ENCODE data around the gene PTPRO. TPM values are rescaled to one million over a fixed set of nuclear protein-coding genes. Genes with fewer than 3 reads are reported as not detected.

PTPRO gene
- polyA plus RNA-seq, 1 experiment, result 0.10 TPM

GRCh38 chr12:15629761-15630160 is 307.5 kb downstream of the PTPRO start:
- no peak for DNase-seq (ENCODE audit: low read depth, low spot score)
- H3K27ac ChIP-seq (ENCODE audit: low read depth, low read length), result no peak overlapping the region
- no peaks in the 10 kb centered on the region for H3K27me3 ChIP-seq (ENCODE audit: control insufficient read depth, insufficient read depth, low read length)
- CTCF ChIA-PET, result no interaction called here
- H3K9me3 ChIP-seq (ENCODE audit: control insufficient read depth, insufficient read depth, low read length), result no peaks in the 10 kb centered on the region
- no peak for TF ChIP-seq CTCF (IDR thresholded peaks at IDR 0.05; ENCODE audit: low read depth, low read length)
- POLR2A ChIA-PET, result interaction anchor here (1.3 to 2.0 kb wide), 2 partner anchors 15 to 159 kb away, joined by 3 to 4 read pairs; partner anchors contain the start of gene EPS8
- H3K4me3 ChIP-seq (ENCODE audit: low read depth, low read length), result no peak overlapping the region

GRCh38 chr12:15631007-15631715 is 308.9 kb downstream of the PTPRO start:
- H3K9me3 ChIP-seq (ENCODE audit: control insufficient read depth, insufficient read depth, low read length), result no peaks in the 10 kb centered on the region
- CTCF ChIA-PET, result no interaction called here
- no peak for TF ChIP-seq CTCF (IDR thresholded peaks at IDR 0.05; ENCODE audit: low read depth, low read length)
- no peak overlapping the region for H3K27ac ChIP-seq (ENCODE audit: low read depth, low read length)
- POLR2A ChIA-PET, result no interaction called here
- no peak overlapping the region for H3K4me3 ChIP-seq (ENCODE audit: low read depth, low read length)
- DNase-seq (ENCODE audit: low read depth, low spot score), result no peak
- no peaks in the 10 kb centered on the region for H3K27me3 ChIP-seq (ENCODE audit: control insufficient read depth, insufficient read depth, low read length)

GRCh38 chr12:15632708-15633107 is 310.4 kb downstream of the PTPRO start:
- Histone ChIP-seq H3K27me3 (ENCODE audit: control insufficient read depth, insufficient read depth, low read length) (no peaks in the 10 kb centered on the region), H3K27ac (ENCODE audit: low read depth, low read length) (no peak overlapping the region), H3K4me3 (ENCODE audit: low read depth, low read length) (no peak overlapping the region), H3K9me3 (ENCODE audit: control insufficient read depth, insufficient read depth, low read length) (no peaks in the 10 kb centered on the region)
- ChIA-PET CTCF (no interaction called here), POLR2A (no interaction called here)
- no peak for DNase-seq (ENCODE audit: low read depth, low spot score)
- no peak for TF ChIP-seq CTCF (IDR thresholded peaks at IDR 0.05; ENCODE audit: low read depth, low read length)

- Histone ChIP-seq H3K9me3 (ENCODE audit: control insufficient read depth, insufficient read depth, low read length) (no peaks in the 10 kb centered on the region), H3K27me3 (ENCODE audit: control insufficient read depth, insufficient read depth, low read length) (no peaks in the 10 kb centered on the region), H3K27ac (ENCODE audit: low read depth, low read length) (no peak overlapping the region), H3K4me3 (ENCODE audit: low read depth, low read length) (no peak overlapping the region)
- CTCF ChIA-PET, result no interaction called here
- TF ChIP-seq CTCF (IDR thresholded peaks at IDR 0.05; ENCODE audit: low read depth, low read length), result no peak
- POLR2A ChIA-PET, result no interaction called here
- no peak for DNase-seq (ENCODE audit: low read depth, low spot score)
Measured at GRCh38 chr12:15633201-15633600, 310.9 kb downstream of the PTPRO start.

GRCh38 chr12:15634010-15634683 is 311.8 kb downstream of the PTPRO start:
- CTCF ChIA-PET, result interaction anchor here (1.2 kb wide), 1 partner anchor 8 kb away, joined by 3 read pairs; no protein-coding TSS in a partner anchor
- H3K4me3 ChIP-seq (ENCODE audit: low read depth, low read length), result no peak overlapping the region
- TF ChIP-seq CTCF (IDR thresholded peaks at IDR 0.05; ENCODE audit: low read depth, low read length), result no peak
- H3K9me3 ChIP-seq (ENCODE audit: control insufficient read depth, insufficient read depth, low read length), result no peaks in the 10 kb centered on the region
- POLR2A ChIA-PET, result no interaction called here
- H3K27me3 ChIP-seq (ENCODE audit: control insufficient read depth, insufficient read depth, low read length), result no peaks in the 10 kb centered on the region
- no peak for DNase-seq (ENCODE audit: low read depth, low spot score)
- H3K27ac ChIP-seq (ENCODE audit: low read depth, low read length), result no peak overlapping the region

Data from AG04450 (cell line).